ENCODE measurements around the gene ANTXRL. TPM values are rescaled to one million over a fixed set of nuclear protein-coding genes. Genes with fewer than 3 reads are reported as not detected.

Gene ANTXRL
- not detected in 2 replicates for total RNA-seq (2014; rRNA removed; shearing (Covaris generic))
- 0.95 TPM in 1 of 2 replicates, not detected in the other for total RNA-seq (2022)
- Bru-seq, nascent RNA = percentile 10 among the genes with signal in this experiment
- percentile 6 among the genes with signal in this experiment for BruChase-seq, experiment 1, labeled RNA remaining after a 6-hour chase
- BruChase-seq, experiment 2, labeled RNA remaining after a 2-hour chase = percentile 15 among the genes with signal in this experiment
- long read RNA-seq = 0 reads

DNA sequence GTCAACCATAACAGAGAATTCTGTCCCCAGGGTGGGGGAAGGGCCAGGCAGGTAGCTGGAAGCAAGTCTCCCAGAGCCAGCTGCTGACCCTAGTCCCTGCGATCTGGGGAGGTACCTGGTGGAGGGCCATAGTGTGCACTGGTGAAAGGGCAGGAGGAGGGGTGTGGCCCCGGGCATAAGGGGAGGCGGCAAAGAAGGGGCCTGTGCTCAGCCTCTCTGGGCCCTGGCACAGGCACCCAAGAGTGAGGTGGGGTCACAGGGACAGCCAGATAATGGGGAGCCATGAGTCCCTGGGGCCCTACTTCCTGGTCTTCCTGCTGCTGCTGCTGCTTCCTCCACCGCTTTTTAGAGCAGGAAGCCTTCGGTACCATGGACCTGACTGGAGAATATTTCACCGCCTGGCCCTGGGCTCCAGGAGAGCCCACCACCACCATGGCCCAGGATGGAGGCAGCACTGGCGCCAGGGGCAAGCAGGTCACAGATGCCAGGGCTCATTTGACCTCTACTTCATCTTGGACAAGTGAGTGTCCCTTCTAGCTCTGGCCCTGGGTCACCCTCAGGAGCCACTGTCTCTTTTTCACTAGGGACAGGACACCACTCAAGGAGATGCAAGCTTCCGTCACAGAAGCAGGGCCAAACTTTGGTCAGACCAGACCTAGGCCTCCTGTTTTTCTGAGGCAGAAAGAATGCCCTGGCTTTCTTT, at the start of gene ANTXRL:
Gene ANTXRL, plus strand, starts transcription at position 7 of the 703 bp plus-strand sequence. Its CDS starts 266 bp downstream, at position 273.
- no peak within 1 kb of the TSS for H2AFZ ChIP-seq (ENCODE audit: low read length)
- no peak within 1 kb of the TSS for H3K27ac ChIP-seq (ENCODE audit: low read depth, low read length, poor library complexity, severe bottlenecking)
- CTCF ChIA-PET (ENCODE audit: unreplicated experiment) = no interaction called here
- intact Hi-C loops (cut with micrococcal nuclease; ENCODE audit: unreplicated experiment) = no loop called here
- no peaks in the 10 kb centered on the region for H3K9me3 ChIP-seq (ENCODE audit: low read length)
- no peaks in the 10 kb centered on the region for H3K79me2 ChIP-seq (ENCODE audit: insufficient read depth, low read depth, low read length)
- no peaks in the 10 kb centered on the region for H4K20me1 ChIP-seq (ENCODE audit: insufficient read depth, low read length)
- H3K4me2 ChIP-seq (ENCODE audit: low read length) = peak within 1 kb of the TSS; percentile 84; the same call in 1 of the 2 replicates
- TF ChIP-seq CTCF (conservative IDR thresholded peaks at IDR 0.05; ENCODE audit: low read length) (no peak), EZH2phosphoT487 (IDR thresholded peaks at IDR 0.05; ENCODE audit: borderline replicate concordance, low read depth, low read length) (no peak)
- H3K4me1 ChIP-seq (ENCODE audit: insufficient read depth, low read length, poor library complexity, severe bottlenecking) = peaks cover 27% of the 10 kb centered on the region
- DNase-seq (ENCODE audit: low spot score) = no peak
- H3K4me3 ChIP-seq (ENCODE audit: low read depth, low read length, poor library complexity, severe bottlenecking) = no peak within 1 kb of the TSS
- BruUV-seq (replicated peaks) = no TSS peak
- POLR2A ChIA-PET = interaction anchor here (1.0 to 2.5 kb wide), 2 partner anchors 10 to 12 kb away, joined by 5 to 9 read pairs; no protein-coding TSS in a partner anchor
- H3K9me2 ChIP-seq (ENCODE audit: insufficient read depth, low read length) = no peaks in the 10 kb centered on the region
- no peaks in the 10 kb centered on the region for H3K36me3 ChIP-seq (ENCODE audit: insufficient read depth, low read length)

- CTCF ChIA-PET (ENCODE audit: unreplicated experiment) = no interaction called here
- Histone ChIP-seq H3K4me3 (ENCODE audit: low read depth, low read length, poor library complexity, severe bottlenecking) (no peak overlapping the region), H3K9me2 (ENCODE audit: insufficient read depth, low read length) (no peaks in the 10 kb centered on the region), H2AFZ (ENCODE audit: low read length) (no peak overlapping the region), H3K36me3 (ENCODE audit: insufficient read depth, low read length) (peaks cover 63% of the 10 kb centered on the region), H3K79me2 (ENCODE audit: insufficient read depth, low read depth, low read length) (peaks cover 17% of the 10 kb centered on the region; the same call in 1 of the 2 replicates), H3K4me1 (ENCODE audit: insufficient read depth, low read length, poor library complexity, severe bottlenecking) (no peaks in the 10 kb centered on the region), H3K4me2 (ENCODE audit: low read length) (no peak overlapping the region), H4K20me1 (ENCODE audit: insufficient read depth, low read length) (no peaks in the 10 kb centered on the region), H3K27ac (ENCODE audit: low read depth, low read length, poor library complexity, severe bottlenecking) (no peak overlapping the region), H3K9me3 (ENCODE audit: low read length) (peaks cover 18% of the 10 kb centered on the region; the same call in 1 of the 2 replicates)
- no peak for DNase-seq (ENCODE audit: low spot score)
- BruUV-seq (replicated peaks) = no TSS peak
- POLR2A ChIA-PET = no interaction called here
- TF ChIP-seq CTCF (conservative IDR thresholded peaks at IDR 0.05; ENCODE audit: low read length) = no peak
- TF ChIP-seq EZH2phosphoT487 (IDR thresholded peaks at IDR 0.05; ENCODE audit: borderline replicate concordance, low read depth, low read length) = no peak
- intact Hi-C loops (cut with micrococcal nuclease; ENCODE audit: unreplicated experiment) = no loop called here
Observed at GRCh38 chr10:46237815-46238510, 48.8 kb upstream of the ANTXRL start.
